SH-SY5Y (cell line): Measurements from ENCODE around the gene ADIRF.
"Not testable (repeated sequence)": the region's sequence is repeated elsewhere in the genome, so short reads cannot be mapped to it uniquely, and the experiment has no call there.

Experiments
- GATA2 ChIP-seq: IDR thresholded peaks from 2 replicates; pipeline ENCODE4 v1.6.1; 2011; ENCODE audit warnings: mild to moderate bottlenecking, low read depth, low read length
- GATA3 ChIP-seq: IDR thresholded peaks from 2 replicates; pipeline ENCODE4 v1.6.1; 2011; ENCODE audit warnings: low read depth, mild to moderate bottlenecking, low read length, moderate library complexity

ADIRF gene

GRCh38 chr10:86979977-86980448 is 11.7 kb downstream of the ADIRF start:
- TF ChIP-seq GATA2 (no peak), GATA3 (no peak)

GRCh38 chr10:86981716-86982115 is 13.4 kb downstream of the ADIRF start:
- TF ChIP-seq GATA2: no peak
- no peak for TF ChIP-seq GATA3

GRCh38 chr10:86988520-86988919 is 20.2 kb downstream of the ADIRF start:
- no peak for TF ChIP-seq GATA2

- no peak for TF ChIP-seq GATA2
- no peak for TF ChIP-seq GATA3
Observed at GRCh38 chr10:86992456-86992855, 24.2 kb downstream of the ADIRF start.

GRCh38 chr10:86992929-86993328 is 24.6 kb downstream of the ADIRF start:
- TF ChIP-seq GATA2 (no peak), GATA3 (no peak)

GRCh38 chr10:87000491-87000890 is 32.2 kb downstream of the ADIRF start:
- no peak for TF ChIP-seq GATA3
- TF ChIP-seq GATA2: no peak

GRCh38 chr10:87020056-87020455 is 51.8 kb downstream of the ADIRF start, which contains the start of gene FAM25A:
Gene FAM25A (plus strand): TSS chr10:87020294. CDS start chr10:87020325, 31 bp downstream.
- TF ChIP-seq GATA2, GATA3: not testable (repeated sequence)
